H1 (cell line): Measurements from ENCODE around the gene CBLB. TPM values are rescaled to one million over a fixed set of nuclear protein-coding genes. Genes with fewer than 3 reads are reported as not detected.

ENCODE experiments used
- CTCF ChIA-PET: fragments of 300-600 bp; sonication (Branson Sonifier 250); formaldehyde crosslinking; loops from one replicate; lab custom pipeline; 2021; ENCODE audit not compliant: partially characterized antibody; lab: Charles Lee
- POLR2A ChIA-PET: fragments of 300-600 bp; sonication (Branson Sonifier 250); formaldehyde crosslinking; loops from one replicate; lab custom pipeline; 2021; ENCODE audit warnings: inconsistent platforms; ENCODE audit not compliant: partially characterized antibody; lab: Charles Lee
- DNase-seq, 2 experiments: peaks; one replicate each; pipeline versions ENCODE4 v3.0.0 to v3.0.0-alpha.2; 2010 to 2022; ENCODE audit warnings: low spot score in 2 of 2, low read depth in 1 of 2, mixed read lengths in 1 of 2
- FAIRE-seq: peaks from 2 replicates; lab custom pipeline; 2011; peaks lifted over from hg19 to GRCh38; lab: Jason Lieb, UNC
- H2AFZ ChIP-seq: 2 replicates; pipeline ENCODE4 v1.8.1; 2012; ENCODE audit warnings: low read length, inconsistent platforms
- H2AK5ac ChIP-seq: 2 replicates; pipeline ENCODE4 v1.6.1; 2013; ENCODE audit warnings: low read depth, low read length
- H2BK120ac ChIP-seq: replicated peaks from 2 replicates; pipeline ENCODE3; 2013; ENCODE audit warnings: low read depth, low read length, inconsistent platforms
- H2BK12ac ChIP-seq: 2 replicates; pipeline ENCODE4 v1.6.1; 2013; ENCODE audit warnings: low read depth, low read length
- H2BK15ac ChIP-seq: 2 replicates; pipeline ENCODE4 v1.6.1; 2013; ENCODE audit warnings: low read length
- H2BK20ac ChIP-seq: 2 replicates; pipeline ENCODE4 v1.6.1; 2013; ENCODE audit warnings: low read length
- H2BK5ac ChIP-seq: 2 replicates; pipeline ENCODE4 v1.6.1; 2013; ENCODE audit warnings: low read depth, low read length
- H3K14ac ChIP-seq: 2 replicates; pipeline ENCODE4 v1.6.1; 2013; ENCODE audit warnings: inconsistent platforms; ENCODE audit not compliant: insufficient read length
- H3K18ac ChIP-seq: 2 replicates; pipeline ENCODE4 v1.6.1; 2013; ENCODE audit warnings: low read length; ENCODE audit errors: extremely low read depth
- H3K23ac ChIP-seq: 2 replicates; pipeline ENCODE4 v1.6.1; 2013; ENCODE audit warnings: inconsistent platforms; ENCODE audit not compliant: insufficient read length
- H3K23me2 ChIP-seq: 2 replicates; pipeline ENCODE4 v1.6.1; 2013; ENCODE audit warnings: low read depth, low read length
- H3K27ac ChIP-seq: 2 replicates; pipeline ENCODE4 v1.6.1; 2011; ENCODE audit warnings: low read depth, low read length, inconsistent platforms
- H3K27me3 ChIP-seq, 4 experiments: replicated peaks in 1 of 4; 1 replicate in 1 of 4; 2 replicates in 3 of 4; pipeline versions ENCODE4 v1.6.1 to v1.8.1; 2011 to 2013; ENCODE audit warnings: low read length in 3 of 4, mild to moderate bottlenecking in 3 of 4, inconsistent platforms in 2 of 4, mixed read lengths in 2 of 4, moderate library complexity in 1 of 4; ENCODE audit not compliant: control insufficient read depth in 3 of 4, insufficient read depth in 3 of 4; ENCODE audit errors: extremely low read depth in 1 of 4
- H3K36me3 ChIP-seq, 4 experiments: 2 replicates each; pipeline versions ENCODE4 v1.6.1 to v1.8.1; 2011 to 2013; ENCODE audit warnings: mild to moderate bottlenecking in 4 of 4, low read length in 3 of 4, moderate library complexity in 2 of 4, control low read depth in 1 of 4, inconsistent platforms in 1 of 4; ENCODE audit not compliant: insufficient read depth in 4 of 4, control insufficient read depth in 2 of 4
- H3K4ac ChIP-seq: replicated peaks from 2 replicates; pipeline ENCODE3; 2013; ENCODE audit warnings: low read length, low read depth, mixed read lengths, inconsistent platforms; ENCODE audit not compliant: insufficient read length
- H3K4me1 ChIP-seq, 4 experiments: replicated peaks in 1 of 4; 1 replicate in 1 of 4; 2 replicates in 3 of 4; pipeline versions ENCODE4 v1.6.1 to v1.8.1; 2011 to 2013; ENCODE audit warnings: low read length in 3 of 4, inconsistent platforms in 2 of 4, mixed read lengths in 1 of 4; ENCODE audit not compliant: insufficient read depth in 4 of 4, control insufficient read depth in 3 of 4
- H3K4me2 ChIP-seq, 2 experiments: 2 replicates each; pipeline versions ENCODE4 v1.6.1 to v1.8.1; 2011 to 2013; ENCODE audit warnings: low read depth in 2 of 2, low read length in 2 of 2, control low read depth in 1 of 2, inconsistent platforms in 1 of 2, mild to moderate bottlenecking in 1 of 2; ENCODE audit not compliant: insufficient read depth in 1 of 2
- H3K4me3 ChIP-seq, 4 experiments: fragments of 200-600, 300-600 bp in 1 of 4; sonication (generic), shearing (Covaris generic), sonication (Bioruptor Twin) in 1 of 4; 2 replicates each; pipeline versions ENCODE4 v1.5.1 to v1.8.1; 2011 to 2016; ENCODE audit warnings: low read length in 4 of 4, low read depth in 3 of 4, control low read depth in 2 of 4, inconsistent platforms in 2 of 4, mild to moderate bottlenecking in 2 of 4, mixed read lengths in 1 of 4, moderate library complexity in 1 of 4; ENCODE audit not compliant: insufficient read depth in 2 of 4; ENCODE audit errors: extremely low read depth in 1 of 4
- H3K56ac ChIP-seq: replicated peaks from 2 replicates; pipeline ENCODE3; 2013; ENCODE audit warnings: low read depth, mild to moderate bottlenecking, mixed read lengths, low read length, inconsistent platforms; ENCODE audit not compliant: insufficient read length
- H3K79me1 ChIP-seq: 2 replicates; pipeline ENCODE4 v1.6.1; 2013; ENCODE audit warnings: low read depth, low read length, control low read depth
- H3K79me2 ChIP-seq, 2 experiments: 2 replicates each; pipeline versions ENCODE4 v1.6.1 to v1.8.1; 2012 to 2013; ENCODE audit warnings: low read length in 2 of 2, mild to moderate bottlenecking in 2 of 2, inconsistent platforms in 1 of 2; ENCODE audit not compliant: insufficient read depth in 2 of 2, control insufficient read depth in 1 of 2
- H3K9ac ChIP-seq, 4 experiments: replicated peaks in 1 of 4; 1 replicate in 1 of 4; 2 replicates in 3 of 4; pipeline versions ENCODE4 v1.6.1 to v1.8.1; 2011 to 2013; ENCODE audit warnings: low read depth in 3 of 4, low read length in 3 of 4, control low read depth in 2 of 4, mild to moderate bottlenecking in 2 of 4, moderate library complexity in 2 of 4, inconsistent platforms in 1 of 4; ENCODE audit errors: extremely low read depth in 1 of 4
- H3K9me3 ChIP-seq, 2 experiments: 2 replicates each; pipeline versions ENCODE4 v1.6.1 to v1.8.1; 2012 to 2013; ENCODE audit warnings: mild to moderate bottlenecking in 2 of 2, moderate library complexity in 2 of 2, control low read depth in 1 of 2, inconsistent platforms in 1 of 2, low read depth in 1 of 2, low read length in 1 of 2, mixed read lengths in 1 of 2; ENCODE audit not compliant: insufficient read depth in 2 of 2
- H4K20me1 ChIP-seq, 2 experiments: replicated peaks in 1 of 2; 2 replicates each; pipeline versions ENCODE3 to v1.8.1; 2011 to 2013; ENCODE audit warnings: inconsistent platforms in 2 of 2, low read length in 2 of 2, mild to moderate bottlenecking in 1 of 2; ENCODE audit not compliant: insufficient read depth in 2 of 2, control insufficient read depth in 1 of 2
- H4K5ac ChIP-seq: 2 replicates; pipeline ENCODE4 v1.6.1; 2013; ENCODE audit warnings: low read length, low read depth, mixed read lengths, inconsistent platforms; ENCODE audit not compliant: insufficient read length
- H4K8ac ChIP-seq: 2 replicates; pipeline ENCODE4 v1.8.0; 2013; ENCODE audit warnings: mild to moderate bottlenecking, moderate library complexity, low read length, inconsistent platforms; ENCODE audit not compliant: insufficient read depth; ENCODE audit errors: extremely low read depth
- H4K91ac ChIP-seq: replicated peaks from 2 replicates; pipeline ENCODE3; 2013; ENCODE audit warnings: low read length, mixed read lengths, inconsistent platforms; ENCODE audit not compliant: insufficient read length
- ATF2 ChIP-seq: IDR thresholded peaks from 2 replicates; pipeline ENCODE4 v1.6.1; 2012; ENCODE audit warnings: low read length, inconsistent platforms
- BACH1 ChIP-seq: IDR thresholded peaks from 2 replicates; pipeline ENCODE4 v1.6.1; 2012; ENCODE audit warnings: low read length, improper control_type of control experiment
- BCL11A ChIP-seq, 2 experiments: IDR thresholded peaks; one replicate each; pipeline ENCODE4 v1.6.1; 2011; ENCODE audit warnings: low read depth in 2 of 2, low read length in 2 of 2, mild to moderate bottlenecking in 2 of 2
- BRCA1 ChIP-seq: IDR thresholded peaks from 2 replicates; pipeline ENCODE4 v1.6.1; 2012; ENCODE audit warnings: low read depth, low read length, improper control_type of control experiment
- CBX5 ChIP-seq: fragments of 300-800, 300-1000 bp; sonication (generic); IDR thresholded peaks from 2 replicates; pipeline ENCODE4 v1.7.1; 2016; ENCODE audit warnings: antibody characterized with exemption, low read length, low read depth
- CHD2 ChIP-seq: IDR thresholded peaks from 2 replicates; pipeline ENCODE4 v1.6.1; 2012; ENCODE audit warnings: low read length, improper control_type of control experiment
- EP300 ChIP-seq, 2 experiments: IDR thresholded peaks; 1 replicate in 1 of 2; 2 replicates in 1 of 2; pipeline ENCODE4 v1.6.1; 2011 to 2012; ENCODE audit warnings: low read depth in 2 of 2, low read length in 2 of 2, mild to moderate bottlenecking in 2 of 2, borderline replicate concordance in 1 of 2, inconsistent platforms in 1 of 2, moderate library complexity in 1 of 2
- EZH2 ChIP-seq: fragments of 200-600 bp; sonication (generic); IDR thresholded peaks from 2 replicates; pipeline ENCODE4 v1.7.1; 2012; ENCODE audit warnings: low read depth, mild to moderate bottlenecking, moderate library complexity, low read length, inconsistent platforms; ENCODE audit not compliant: severe bottlenecking
- POLR2AphosphoS5 ChIP-seq: IDR thresholded peaks from 2 replicates; pipeline ENCODE4 v1.6.1; 2011; ENCODE audit warnings: low read depth, low read length
- RFX5 ChIP-seq: IDR thresholded peaks from 2 replicates; pipeline ENCODE4 v1.6.1; 2011; ENCODE audit warnings: low read depth, low read length, improper control_type of control experiment, borderline replicate concordance
- SIX5 ChIP-seq: IDR thresholded peaks from 2 replicates; pipeline ENCODE4 v1.6.1; 2011; ENCODE audit warnings: mild to moderate bottlenecking, low read depth, low read length
- SP1 ChIP-seq: IDR thresholded peaks from 2 replicates; pipeline ENCODE4 v1.6.1; 2011; ENCODE audit warnings: low read depth, low read length
- SP4 ChIP-seq: IDR thresholded peaks from 2 replicates; pipeline ENCODE4 v1.6.1; 2012; ENCODE audit warnings: low read length, inconsistent platforms
- TBP ChIP-seq: IDR thresholded peaks from 2 replicates; pipeline ENCODE4 v1.6.1; 2011; ENCODE audit warnings: low read depth, low read length, improper control_type of control experiment
- ZNF274 ChIP-seq: IDR thresholded peaks from 2 replicates; pipeline ENCODE4 v1.7.0; 2012; ENCODE audit warnings: low read length, borderline replicate concordance; ENCODE audit errors: extremely low read depth
- polyA plus RNA-seq, 7 experiments: library from polyadenylated mRNA; depleted of rRNA in 3 of 7; stranded (reverse) in 5 of 7; unstranded in 2 of 7; fragments of >200 nt in 5 of 7; fragments of 200-250 nt in 2 of 7; gene quantifications; 1 replicate in 5 of 7; 2 replicates in 1 of 7; 4 replicates in 1 of 7; pipeline versions ENCODE4 v1.2.1 to v1.2.3, GENCODE V29; 2011 to 2013; ENCODE audit warnings: missing spikeins in 2 of 7, mixed read lengths in 2 of 7
- total RNA-seq: library from RNA; stranded (reverse); fragmentation: NEBNext Ultra II Directional; extraction: Animal tissue kit (Norgen Biotek cat#: 25700); gene quantifications from 2 replicates; pipeline ENCODE4 v1.2.1, GENCODE V29; 2021

Gene CBLB
- total and polyA plus RNA-seq, 2 of the 8 experiments (the other 6 are each of a cell fraction or from before 2014, with no cell fraction given), result 14.5 to 26.0 TPM

- Histone ChIP-seq H2BK5ac (no peak overlapping the region), H3K4me2 (no peak overlapping the region), H3K9ac (no peak overlapping the region), H2AFZ (no peak overlapping the region), H2BK120ac (no peak overlapping the region), H3K4me1 (no peaks in the 10 kb centered on the region), H2AK5ac (no peak overlapping the region), H3K27ac (no peak overlapping the region), H3K9me3 (no peaks in the 10 kb centered on the region), H3K79me2 (peaks cover 0 to 7% of the 10 kb centered on the region in 2 experiments; a peak in 1 of 4 replicates), H4K5ac (no peak overlapping the region), H3K23ac (no peak overlapping the region), H3K36me3 (no peaks in the 10 kb centered on the region), H2BK15ac (no peak overlapping the region), H4K91ac (no peak overlapping the region), H2BK20ac (no peak overlapping the region), H3K56ac (no peak overlapping the region), H3K14ac (no peak overlapping the region), H3K27me3 (no peaks in the 10 kb centered on the region), H2BK12ac (no peak overlapping the region), H4K8ac (no peak overlapping the region), H3K23me2 (no peaks in the 10 kb centered on the region), H3K79me1 (no peaks in the 10 kb centered on the region), H3K4ac (no peak overlapping the region), H3K4me3 (no peak overlapping the region), H3K18ac (no peak overlapping the region), H4K20me1 (no peaks in the 10 kb centered on the region)
- POLR2A ChIA-PET, result no interaction called here
- DNase-seq, result no peak
- CTCF ChIA-PET, result interaction anchor here (0.9 kb wide), 1 partner anchor 57 kb away, joined by 3 read pairs; no protein-coding TSS in a partner anchor
- FAIRE-seq, result no peak
- TF ChIP-seq BRCA1 (no peak), CBX5 (no peak), SP4 (no peak), TBP (no peak), SIX5 (no peak), POLR2AphosphoS5 (no peak), BACH1 (no peak), SP1 (no peak), ZNF274 (no peak), EP300 (IDR thresholded peaks at IDR 0.05; ENCODE audit: borderline replicate concordance in 1 of 2, low read depth in 2 of 2, low read length in 2 of 2) (no peak), RFX5 (no peak), CHD2 (no peak), BCL11A (IDR thresholded peaks at IDR 0.05; ENCODE audit: low read depth in 2 of 2, low read length in 2 of 2) (no peak), ATF2 (no peak), EZH2 (no peak)
These were observed 86.9 kb downstream of the CBLB start for GRCh38 chr3:105781871-105782270.
